Neural cell (in vitro differentiated cells): ENCODE data around the gene DNAJC8.

Experiments
- EP300 ChIP-seq: fragments of 450-650 bp; conservative IDR thresholded peaks from 2 replicates; pipeline ENCODE4 v1.6.1; 2014; ENCODE audit warnings: antibody characterized with exemption, mild to moderate bottlenecking, moderate library complexity; ENCODE audit not compliant: poor library complexity, severe bottlenecking
- EZH2 ChIP-seq: fragments of 200-600, 300-800 bp; shearing (Covaris generic), sonication (generic); IDR thresholded peaks from 2 replicates; pipeline ENCODE4 v1.6.1; 2014; ENCODE audit warnings: antibody characterized with exemption, low read length, borderline replicate concordance, mild to moderate bottlenecking; ENCODE audit not compliant: insufficient read depth, poor library complexity, severe bottlenecking
- POLR2AphosphoS5 ChIP-seq: IDR thresholded peaks from 2 replicates; pipeline ENCODE4 v1.6.1; 2012
- RAD21 ChIP-seq: fragments of 450-650 bp; conservative IDR thresholded peaks from 2 replicates; pipeline ENCODE4 v1.6.1; 2014; ENCODE audit warnings: antibody characterized with exemption, mild to moderate bottlenecking, moderate library complexity
- SMC3 ChIP-seq: fragments of 450-650 bp; conservative IDR thresholded peaks from 2 replicates; pipeline ENCODE4 v1.6.1; 2014; ENCODE audit warnings: antibody characterized with exemption, mild to moderate bottlenecking, moderate library complexity; ENCODE audit not compliant: poor library complexity
- TAF1 ChIP-seq: IDR thresholded peaks from 2 replicates; pipeline ENCODE4 v1.6.1; 2012; ENCODE audit warnings: low read depth
- TF ChIP-seq, protein P1 (sequence below): fragments of 450-650 bp; IDR thresholded peaks from 2 replicates; pipeline ENCODE4 v1.5.1; 2014; ENCODE audit warnings: antibody characterized with exemption, mild to moderate bottlenecking, moderate library complexity; ENCODE audit not compliant: poor library complexity, severe bottlenecking
- TF ChIP-seq, protein P2 (sequence below): IDR thresholded peaks from 2 replicates; pipeline ENCODE4 v1.6.1; 2012; ENCODE audit warnings: borderline replicate concordance

DNA sequence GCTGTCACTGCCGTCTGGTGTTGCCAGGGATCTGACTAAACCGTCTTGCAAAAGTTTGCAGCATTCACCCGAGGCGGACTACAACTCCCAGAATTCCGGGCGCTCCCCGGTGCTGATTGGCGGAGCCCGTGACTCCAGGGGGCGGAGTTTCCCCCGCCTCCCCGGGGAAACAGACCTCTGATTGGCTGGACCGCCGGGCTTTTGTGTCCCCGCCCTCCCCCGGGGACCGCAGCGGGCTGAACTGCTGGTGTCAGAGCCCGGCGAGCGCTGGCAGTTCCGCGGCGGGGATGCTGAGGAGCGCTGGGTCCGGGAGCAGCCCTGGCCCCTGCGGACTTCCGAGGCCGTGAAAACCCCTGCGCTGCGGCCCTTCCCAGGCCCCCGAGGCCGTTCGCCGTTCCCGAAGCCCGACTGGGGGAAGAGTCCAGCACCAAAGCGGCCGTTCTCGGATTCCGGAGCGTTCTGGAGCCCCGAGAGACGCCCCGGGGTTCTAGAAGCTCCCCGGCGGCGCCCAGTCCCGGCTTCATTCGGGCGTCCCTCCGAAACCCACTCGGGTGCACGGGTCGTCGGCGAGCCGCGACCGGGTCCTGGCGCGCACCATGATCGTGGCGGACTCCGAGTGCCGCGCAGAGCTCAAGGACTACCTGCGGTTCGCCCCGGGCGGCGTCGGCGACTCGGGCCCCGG, 26.6 kb upstream of the DNAJC8 start, which contains the start of gene SESN2:
- TF ChIP-seq, protein P1, sequence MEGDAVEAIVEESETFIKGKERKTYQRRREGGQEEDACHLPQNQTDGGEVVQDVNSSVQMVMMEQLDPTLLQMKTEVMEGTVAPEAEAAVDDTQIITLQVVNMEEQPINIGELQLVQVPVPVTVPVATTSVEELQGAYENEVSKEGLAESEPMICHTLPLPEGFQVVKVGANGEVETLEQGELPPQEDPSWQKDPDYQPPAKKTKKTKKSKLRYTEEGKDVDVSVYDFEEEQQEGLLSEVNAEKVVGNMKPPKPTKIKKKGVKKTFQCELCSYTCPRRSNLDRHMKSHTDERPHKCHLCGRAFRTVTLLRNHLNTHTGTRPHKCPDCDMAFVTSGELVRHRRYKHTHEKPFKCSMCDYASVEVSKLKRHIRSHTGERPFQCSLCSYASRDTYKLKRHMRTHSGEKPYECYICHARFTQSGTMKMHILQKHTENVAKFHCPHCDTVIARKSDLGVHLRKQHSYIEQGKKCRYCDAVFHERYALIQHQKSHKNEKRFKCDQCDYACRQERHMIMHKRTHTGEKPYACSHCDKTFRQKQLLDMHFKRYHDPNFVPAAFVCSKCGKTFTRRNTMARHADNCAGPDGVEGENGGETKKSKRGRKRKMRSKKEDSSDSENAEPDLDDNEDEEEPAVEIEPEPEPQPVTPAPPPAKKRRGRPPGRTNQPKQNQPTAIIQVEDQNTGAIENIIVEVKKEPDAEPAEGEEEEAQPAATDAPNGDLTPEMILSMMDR: no peak
- TF ChIP-seq, protein P2, sequence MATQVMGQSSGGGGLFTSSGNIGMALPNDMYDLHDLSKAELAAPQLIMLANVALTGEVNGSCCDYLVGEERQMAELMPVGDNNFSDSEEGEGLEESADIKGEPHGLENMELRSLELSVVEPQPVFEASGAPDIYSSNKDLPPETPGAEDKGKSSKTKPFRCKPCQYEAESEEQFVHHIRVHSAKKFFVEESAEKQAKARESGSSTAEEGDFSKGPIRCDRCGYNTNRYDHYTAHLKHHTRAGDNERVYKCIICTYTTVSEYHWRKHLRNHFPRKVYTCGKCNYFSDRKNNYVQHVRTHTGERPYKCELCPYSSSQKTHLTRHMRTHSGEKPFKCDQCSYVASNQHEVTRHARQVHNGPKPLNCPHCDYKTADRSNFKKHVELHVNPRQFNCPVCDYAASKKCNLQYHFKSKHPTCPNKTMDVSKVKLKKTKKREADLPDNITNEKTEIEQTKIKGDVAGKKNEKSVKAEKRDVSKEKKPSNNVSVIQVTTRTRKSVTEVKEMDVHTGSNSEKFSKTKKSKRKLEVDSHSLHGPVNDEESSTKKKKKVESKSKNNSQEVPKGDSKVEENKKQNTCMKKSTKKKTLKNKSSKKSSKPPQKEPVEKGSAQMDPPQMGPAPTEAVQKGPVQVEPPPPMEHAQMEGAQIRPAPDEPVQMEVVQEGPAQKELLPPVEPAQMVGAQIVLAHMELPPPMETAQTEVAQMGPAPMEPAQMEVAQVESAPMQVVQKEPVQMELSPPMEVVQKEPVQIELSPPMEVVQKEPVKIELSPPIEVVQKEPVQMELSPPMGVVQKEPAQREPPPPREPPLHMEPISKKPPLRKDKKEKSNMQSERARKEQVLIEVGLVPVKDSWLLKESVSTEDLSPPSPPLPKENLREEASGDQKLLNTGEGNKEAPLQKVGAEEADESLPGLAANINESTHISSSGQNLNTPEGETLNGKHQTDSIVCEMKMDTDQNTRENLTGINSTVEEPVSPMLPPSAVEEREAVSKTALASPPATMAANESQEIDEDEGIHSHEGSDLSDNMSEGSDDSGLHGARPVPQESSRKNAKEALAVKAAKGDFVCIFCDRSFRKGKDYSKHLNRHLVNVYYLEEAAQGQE: peak; percentile 89
- TF ChIP-seq POLR2AphosphoS5: peak; percentile 94
- peak; percentile 38 for TF ChIP-seq SMC3
- TF ChIP-seq EZH2: no peak
- peak; percentile 35 for TF ChIP-seq RAD21
- no peak for TF ChIP-seq EP300
- peak; percentile 77 for TF ChIP-seq TAF1
